Transverse colon (tissue), 3 donors: ENCODE data around the gene ARHGEF7.

Experiments used
- POLR2A ChIP-seq: fragments of 450-650 bp; IDR thresholded peaks from one replicate; pipeline ENCODE4 v1.6.1; 2016; ENCODE audit warnings: antibody characterized with exemption, mild to moderate bottlenecking, moderate library complexity
- TF ChIP-seq, protein P1 (sequence below), 5 experiments: fragments of 200-600 bp in 3 of 5; fragments of 450-650 bp in 2 of 5; sonication (generic) in 3 of 5; IDR thresholded peaks; 1 replicate in 2 of 5; 2 replicates in 3 of 5; pipeline ENCODE4 v1.5.1; 2016 to 2017; ENCODE audit warnings: antibody characterized with exemption in 5 of 5, inconsistent platforms in 3 of 5, mild to moderate bottlenecking in 2 of 5, moderate library complexity in 1 of 5

DNA sequence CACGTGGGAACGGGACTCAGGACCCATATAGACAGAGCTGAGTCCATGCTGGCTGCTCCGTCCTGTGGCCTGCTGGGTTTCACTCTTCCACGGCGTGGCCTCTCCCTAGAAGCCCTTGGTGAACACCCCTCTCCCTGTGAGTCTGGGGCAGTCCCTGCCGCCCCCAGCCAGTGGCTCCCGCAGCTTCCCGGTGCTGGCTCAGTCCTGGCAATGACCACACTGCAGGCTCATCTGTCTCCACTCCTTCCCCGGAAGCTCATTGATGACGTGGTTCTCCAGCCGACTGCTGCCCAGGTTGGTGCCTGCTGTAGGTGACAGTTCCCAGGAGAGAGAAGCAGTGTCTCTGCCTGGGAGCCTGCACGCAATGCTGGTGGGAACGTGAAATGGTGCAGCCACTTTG, 203.3 kb downstream of the ARHGEF7 start:
- TF ChIP-seq, protein P1, sequence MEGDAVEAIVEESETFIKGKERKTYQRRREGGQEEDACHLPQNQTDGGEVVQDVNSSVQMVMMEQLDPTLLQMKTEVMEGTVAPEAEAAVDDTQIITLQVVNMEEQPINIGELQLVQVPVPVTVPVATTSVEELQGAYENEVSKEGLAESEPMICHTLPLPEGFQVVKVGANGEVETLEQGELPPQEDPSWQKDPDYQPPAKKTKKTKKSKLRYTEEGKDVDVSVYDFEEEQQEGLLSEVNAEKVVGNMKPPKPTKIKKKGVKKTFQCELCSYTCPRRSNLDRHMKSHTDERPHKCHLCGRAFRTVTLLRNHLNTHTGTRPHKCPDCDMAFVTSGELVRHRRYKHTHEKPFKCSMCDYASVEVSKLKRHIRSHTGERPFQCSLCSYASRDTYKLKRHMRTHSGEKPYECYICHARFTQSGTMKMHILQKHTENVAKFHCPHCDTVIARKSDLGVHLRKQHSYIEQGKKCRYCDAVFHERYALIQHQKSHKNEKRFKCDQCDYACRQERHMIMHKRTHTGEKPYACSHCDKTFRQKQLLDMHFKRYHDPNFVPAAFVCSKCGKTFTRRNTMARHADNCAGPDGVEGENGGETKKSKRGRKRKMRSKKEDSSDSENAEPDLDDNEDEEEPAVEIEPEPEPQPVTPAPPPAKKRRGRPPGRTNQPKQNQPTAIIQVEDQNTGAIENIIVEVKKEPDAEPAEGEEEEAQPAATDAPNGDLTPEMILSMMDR (IDR thresholded peaks at IDR 0.05): no peak
- no peak for TF ChIP-seq POLR2A
